ENCODE measurements around the gene NEGR1. TPM values are rescaled to one million over a fixed set of nuclear protein-coding genes. Genes with fewer than 3 reads are reported as not detected.

Gene NEGR1
- 0.23 and 0.44 TPM in 2 replicates for total RNA-seq (2021)
- percentile 22 among the genes with signal in this experiment for Bru-seq, nascent RNA
- BruChase-seq, experiment 1, labeled RNA remaining after a 2-hour chase = percentile 30 among the genes with signal in this experiment
- percentile 29 among the genes with signal in this experiment for BruChase-seq, experiment 2, labeled RNA remaining after a 6-hour chase
- long read RNA-seq = 0 reads

GRCh38 chr1:72282271-72283021, at the start of gene NEGR1:
NEGR1 (minus strand) TSS chr1:72282539.
- Histone ChIP-seq H3F3A (ENCODE audit: insufficient read depth, low read depth) (peaks cover 22% of the 10 kb centered on the region), H3K4me3 (peak within 1 kb of the TSS; percentile 93), H2AFZ (peak within 1 kb of the TSS; percentile 96), H3K36me3 (ENCODE audit: low read depth) (no peaks in the 10 kb centered on the region), H3K9me2 (ENCODE audit: insufficient read depth) (no peaks in the 10 kb centered on the region), H4K20me1 (ENCODE audit: insufficient read depth) (no peaks in the 10 kb centered on the region), H3K4me1 (replicated peaks; ENCODE audit: insufficient read depth) (peaks cover 13% of the 10 kb centered on the region), H3K4me2 (peak within 1 kb of the TSS; percentile 91), H3K9me3 (ENCODE audit: insufficient read depth, low read depth) (no peaks in the 10 kb centered on the region), H3K79me2 (ENCODE audit: low read depth) (no peaks in the 10 kb centered on the region), H3K27ac (peak within 1 kb of the TSS; percentile 68), H3K27me3 (ENCODE audit: insufficient read depth, low read depth) (no peaks in the 10 kb centered on the region)
- ChIA-PET POLR2A (ENCODE audit: unreplicated experiment) (no interaction called here), CTCF (no interaction called here)
- intact Hi-C loops (cut with micrococcal nuclease; ENCODE audit: unreplicated experiment) = no loop called here
- BruUV-seq (replicated peaks) = no TSS peak
- TF ChIP-seq, protein P1, sequence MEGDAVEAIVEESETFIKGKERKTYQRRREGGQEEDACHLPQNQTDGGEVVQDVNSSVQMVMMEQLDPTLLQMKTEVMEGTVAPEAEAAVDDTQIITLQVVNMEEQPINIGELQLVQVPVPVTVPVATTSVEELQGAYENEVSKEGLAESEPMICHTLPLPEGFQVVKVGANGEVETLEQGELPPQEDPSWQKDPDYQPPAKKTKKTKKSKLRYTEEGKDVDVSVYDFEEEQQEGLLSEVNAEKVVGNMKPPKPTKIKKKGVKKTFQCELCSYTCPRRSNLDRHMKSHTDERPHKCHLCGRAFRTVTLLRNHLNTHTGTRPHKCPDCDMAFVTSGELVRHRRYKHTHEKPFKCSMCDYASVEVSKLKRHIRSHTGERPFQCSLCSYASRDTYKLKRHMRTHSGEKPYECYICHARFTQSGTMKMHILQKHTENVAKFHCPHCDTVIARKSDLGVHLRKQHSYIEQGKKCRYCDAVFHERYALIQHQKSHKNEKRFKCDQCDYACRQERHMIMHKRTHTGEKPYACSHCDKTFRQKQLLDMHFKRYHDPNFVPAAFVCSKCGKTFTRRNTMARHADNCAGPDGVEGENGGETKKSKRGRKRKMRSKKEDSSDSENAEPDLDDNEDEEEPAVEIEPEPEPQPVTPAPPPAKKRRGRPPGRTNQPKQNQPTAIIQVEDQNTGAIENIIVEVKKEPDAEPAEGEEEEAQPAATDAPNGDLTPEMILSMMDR (conservative IDR thresholded peaks at IDR 0.05) = no peak; the same call in 1 of the 2 replicates
- no peak for TF ChIP-seq EZH2 (IDR thresholded peaks at IDR 0.05; ENCODE audit: low read depth)
- DNase-seq = peak; percentile 67 to 74

DNA sequence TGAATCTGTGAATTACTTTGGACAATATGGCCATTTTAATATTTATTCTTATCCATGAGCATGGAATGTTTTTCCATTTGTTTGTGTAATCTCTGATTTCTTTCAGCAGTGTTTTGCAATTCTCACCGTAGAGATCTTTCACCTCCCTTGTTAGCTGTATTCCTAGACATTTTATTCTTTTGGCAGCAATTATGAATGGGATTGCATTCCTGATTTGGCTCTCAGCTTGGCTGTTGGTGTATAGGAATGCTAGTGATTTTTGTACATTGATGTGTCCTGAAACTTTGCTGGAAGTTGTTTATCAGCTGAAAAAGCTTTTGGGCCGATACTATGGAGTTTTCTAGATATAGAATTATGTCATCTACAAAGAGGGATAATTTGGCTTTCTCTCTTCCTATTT, 44.2 kb upstream of the NEGR1 start:
- intact Hi-C loops (cut with micrococcal nuclease; ENCODE audit: unreplicated experiment) = no loop called here
- no peak for DNase-seq
- TF ChIP-seq EZH2 (IDR thresholded peaks at IDR 0.05; ENCODE audit: low read depth) = no peak
- TF ChIP-seq, protein P1 (conservative IDR thresholded peaks at IDR 0.05) = no peak
- Histone ChIP-seq H3F3A (ENCODE audit: insufficient read depth, low read depth) (no peaks in the 10 kb centered on the region), H2AFZ (no peak overlapping the region), H3K9me3 (ENCODE audit: insufficient read depth, low read depth) (no peaks in the 10 kb centered on the region), H4K20me1 (ENCODE audit: insufficient read depth) (no peaks in the 10 kb centered on the region), H3K27me3 (ENCODE audit: insufficient read depth, low read depth) (no peaks in the 10 kb centered on the region), H3K36me3 (ENCODE audit: low read depth) (no peaks in the 10 kb centered on the region), H3K4me3 (no peak overlapping the region), H3K4me2 (no peak overlapping the region), H3K79me2 (ENCODE audit: low read depth) (no peaks in the 10 kb centered on the region), H3K27ac (no peak overlapping the region), H3K4me1 (replicated peaks; ENCODE audit: insufficient read depth) (no peaks in the 10 kb centered on the region), H3K9me2 (ENCODE audit: insufficient read depth) (no peaks in the 10 kb centered on the region)
- no TSS peak for BruUV-seq (replicated peaks)
- ChIA-PET POLR2A (ENCODE audit: unreplicated experiment) (no interaction called here), CTCF (no interaction called here)

GRCh38 chr1:72324451-72324850, 42.1 kb upstream of the NEGR1 start:
- TF ChIP-seq EZH2 (IDR thresholded peaks at IDR 0.05; ENCODE audit: low read depth) = no peak
- TF ChIP-seq, protein P1 (conservative IDR thresholded peaks at IDR 0.05) = no peak
- no peak for DNase-seq
- H3K27me3 ChIP-seq (ENCODE audit: insufficient read depth, low read depth) = no peaks in the 10 kb centered on the region
- no peaks in the 10 kb centered on the region for H3K36me3 ChIP-seq (ENCODE audit: low read depth)
- ChIA-PET CTCF (no interaction called here), POLR2A (ENCODE audit: unreplicated experiment) (no interaction called here)
- no peaks in the 10 kb centered on the region for H3K9me2 ChIP-seq (ENCODE audit: insufficient read depth)
- H3K79me2 ChIP-seq (ENCODE audit: low read depth) = no peaks in the 10 kb centered on the region
- H3K9me3 ChIP-seq (ENCODE audit: insufficient read depth, low read depth) = no peaks in the 10 kb centered on the region
- no peaks in the 10 kb centered on the region for H3K4me1 ChIP-seq (replicated peaks; ENCODE audit: insufficient read depth)
- no peaks in the 10 kb centered on the region for H3F3A ChIP-seq (ENCODE audit: insufficient read depth, low read depth)
- H3K27ac ChIP-seq = no peak overlapping the region
- BruUV-seq (replicated peaks) = no TSS peak
- H4K20me1 ChIP-seq (ENCODE audit: insufficient read depth) = no peaks in the 10 kb centered on the region
- H3K4me2 ChIP-seq = no peak overlapping the region
- H2AFZ ChIP-seq = no peak overlapping the region
- H3K4me3 ChIP-seq = no peak overlapping the region
- intact Hi-C loops (cut with micrococcal nuclease; ENCODE audit: unreplicated experiment) = no loop called here

Data from PC-9 (cell line).